Right cardiac atrium (tissue), 5 donors: ENCODE measurements around the gene CENPO. TPM values are rescaled to one million over a fixed set of nuclear protein-coding genes. Genes with fewer than 3 reads are reported as not detected.

Source experiments
- ATAC-seq, 2 donors: fragments of 200-7000 bp; cut with Tn5 transposase; one replicate each; pipeline versions ENCODE4 v1.8.0 to v1.9.1; 2020; ENCODE audit warnings: moderate library complexity in 2 of 2, mild to moderate bottlenecking in 1 of 2
- DNase-seq, 3 donors: peaks; one replicate each; pipeline ENCODE4 v3.0.0-alpha.2; 2020
- H3K27ac ChIP-seq: one replicate; pipeline ENCODE4 v1.5.1; 2013; ENCODE audit warnings: mild to moderate bottlenecking, low read length, control low read depth, moderate library complexity
- H3K27me3 ChIP-seq: one replicate; pipeline ENCODE4 v1.6.1; 2013; ENCODE audit not compliant: control insufficient read depth, insufficient read depth
- H3K4me1 ChIP-seq: one replicate; pipeline ENCODE4 v1.6.1; 2013; ENCODE audit warnings: low read length; ENCODE audit not compliant: control insufficient read depth, insufficient read depth
- H3K4me3 ChIP-seq: one replicate; pipeline ENCODE4 v1.5.1; 2013; ENCODE audit warnings: low read length, control low read depth
- H3K9me3 ChIP-seq: one replicate; pipeline ENCODE4 v1.6.1; 2013; ENCODE audit warnings: low read length; ENCODE audit not compliant: control insufficient read depth
- WGBS: extraction: QIAGEN DNeasy Blood & Tissue Kit; methylation state at CpG from one replicate; pipeline ENCODE4 v1.1.7; 2013; 5-methylcytosine and 5-hydroxymethylcytosine counted together
- intact Hi-C, 4 donors: fragments of 100-400 bp; cut with DNase I; formaldehyde crosslinking; loops; one replicate each; pipeline versions ENCODE4 v1.11.0 to v1.14.0; 2022 to 2023
- polyA plus RNA-seq: library from polyadenylated mRNA; stranded (reverse); fragments of 200-250 nt; gene quantifications from one replicate; pipeline ENCODE4 v1.2.3, GENCODE V29; 2013
- total RNA-seq, 4 donors: library from RNA; stranded (reverse); fragmentation: NEBNext Ultra II Directional; extraction: Animal tissue kit (Norgen Biotek cat#: 25700); gene quantifications; one replicate each; pipeline ENCODE4 v1.2.1, GENCODE V29; 2021
- donor health status: healthy with polysubstance abuse.
- donor health status: DM: no; HTN: yes; CAD: no.
- donor health status: DM: no; HTN: no; CAD: no.
- donor health status: DM: no; HTN: yes; CAD: no; lungs with severe emphysema.
- donor health status: DM: yes; HTN: yes; CAD: no.

The CENPO gene
- total and polyA plus RNA-seq, 5 donors: 1.6 to 4.5 (median 3.1) TPM

- intact Hi-C loops: no loop called here
- WGBS: 83% methylated on average over 3 of the region's 3 CpGs
- H3K27me3 ChIP-seq: no peaks in the 10 kb centered on the region
- no peak for ATAC-seq
- H3K27ac ChIP-seq: no peak overlapping the region
- no peak overlapping the region for H3K4me3 ChIP-seq
- no peak for DNase-seq
- H3K9me3 ChIP-seq: no peaks in the 10 kb centered on the region
- H3K4me1 ChIP-seq: peaks cover 10% of the 10 kb centered on the region
Observed at GRCh38 chr2:24853996-24854395, 60.8 kb downstream of the CENPO start.

- peak in 2 of 3 donors; percentile 49 to 68 for DNase-seq
Observed at GRCh38 chr2:24855022-24855622, 61.9 kb downstream of the CENPO start.

GRCh38 chr2:24855726-24856125 lies 62.5 kb downstream of the CENPO start:
- Histone ChIP-seq H3K4me1 (peaks cover 7% of the 10 kb centered on the region), H3K4me3 (no peak overlapping the region), H3K27ac (peak overlapping the region; percentile 65), H3K9me3 (no peaks in the 10 kb centered on the region), H3K27me3 (no peaks in the 10 kb centered on the region)
- WGBS: 58% methylated on average over 4 of the region's 4 CpGs
- ATAC-seq: peak; percentile 73 to 86
- intact Hi-C loops: no loop called here
- DNase-seq: peak; percentile 77 to 88 (median 86)

More at GRCh38 chr2:24855022-24855622, 61.9 kb downstream of the CENPO start:
- H3K27me3 ChIP-seq: no peaks in the 10 kb centered on the region
- peak; percentile 47 to 60 for ATAC-seq
- 61% methylated on average over 8 of the region's 8 CpGs for WGBS
- no peaks in the 10 kb centered on the region for H3K9me3 ChIP-seq
- peaks cover 10% of the 10 kb centered on the region for H3K4me1 ChIP-seq
- H3K4me3 ChIP-seq: no peak overlapping the region
- intact Hi-C loops: no loop called here
- H3K27ac ChIP-seq: peak overlapping the region; percentile 65

- WGBS: 74% methylated on average over 5 of the region's 5 CpGs
Observed at GRCh38 chr2:24856791-24857211, 63.6 kb downstream of the CENPO start.

GRCh38 chr2:24857746-24858145 lies 64.5 kb downstream of the CENPO start:
- WGBS: 95% methylated on average over 6 of the region's 6 CpGs
- ATAC-seq (no peak), DNase-seq (no peak)
- Histone ChIP-seq H3K9me3 (no peaks in the 10 kb centered on the region), H3K4me1 (peaks cover 7% of the 10 kb centered on the region), H3K27ac (no peak overlapping the region), H3K4me3 (no peak overlapping the region), H3K27me3 (no peaks in the 10 kb centered on the region)
- intact Hi-C loops: no loop called here

More at GRCh38 chr2:24856791-24857211, 63.6 kb downstream of the CENPO start:
- H3K27ac ChIP-seq: peak overlapping the region; percentile 65
- ATAC-seq (peak; percentile 36 to 40), DNase-seq (peak in 2 of 3 donors; percentile 50 to 68)
- no peak overlapping the region for H3K4me3 ChIP-seq
- H3K27me3 ChIP-seq: no peaks in the 10 kb centered on the region
- H3K4me1 ChIP-seq: peaks cover 7% of the 10 kb centered on the region
- H3K9me3 ChIP-seq: no peaks in the 10 kb centered on the region
- intact Hi-C loops: no loop called here

- H3K27me3 ChIP-seq: no peaks in the 10 kb centered on the region
- peaks cover 7% of the 10 kb centered on the region for H3K4me1 ChIP-seq
- intact Hi-C loops: no loop called here
- 90% methylated on average over 13 of the region's 13 CpGs for WGBS
- no peak overlapping the region for H3K4me3 ChIP-seq
- no peak for ATAC-seq
- no peak overlapping the region for H3K27ac ChIP-seq
- DNase-seq: no peak
- H3K9me3 ChIP-seq: no peaks in the 10 kb centered on the region
Observed at GRCh38 chr2:24858996-24859395, 65.8 kb downstream of the CENPO start.

- intact Hi-C loops: no loop called here
- Histone ChIP-seq H3K4me1 (peaks cover 7% of the 10 kb centered on the region), H3K27ac (no peak overlapping the region), H3K27me3 (no peaks in the 10 kb centered on the region), H3K9me3 (no peaks in the 10 kb centered on the region), H3K4me3 (no peak overlapping the region)
- ATAC-seq: no peak
- no peak for DNase-seq
- 95% methylated on average over 15 of the region's 15 CpGs for WGBS
Observed at GRCh38 chr2:24859968-24860600, 66.9 kb downstream of the CENPO start.

- Histone ChIP-seq H3K9me3 (no peaks in the 10 kb centered on the region), H3K27me3 (no peaks in the 10 kb centered on the region), H3K4me3 (no peak overlapping the region), H3K4me1 (peaks cover 7% of the 10 kb centered on the region), H3K27ac (no peak overlapping the region)
- no peak for DNase-seq
- intact Hi-C loops: no loop called here
- ATAC-seq: no peak
- WGBS: 95% methylated on average over 7 of the region's 7 CpGs
Observed at GRCh38 chr2:24860631-24861030, 67.4 kb downstream of the CENPO start.

GRCh38 chr2:24861500-24861899 lies 68.3 kb downstream of the CENPO start:
- Histone ChIP-seq H3K27me3 (no peaks in the 10 kb centered on the region), H3K9me3 (no peaks in the 10 kb centered on the region), H3K4me1 (peaks cover 2% of the 10 kb centered on the region), H3K27ac (no peak overlapping the region), H3K4me3 (no peak overlapping the region)
- intact Hi-C loops: no loop called here
- peak; percentile 79 to 80 (median 80) for DNase-seq
- 66% methylated on average over 11 of the region's 11 CpGs for WGBS
- ATAC-seq: peak; percentile 72 to 88

GRCh38 chr2:24863641-24864040 lies 70.4 kb downstream of the CENPO start:
- Histone ChIP-seq H3K27ac (no peak overlapping the region), H3K27me3 (no peaks in the 10 kb centered on the region), H3K4me3 (no peak overlapping the region), H3K4me1 (no peaks in the 10 kb centered on the region), H3K9me3 (no peaks in the 10 kb centered on the region)
- intact Hi-C loops: no loop called here
- WGBS: 65% methylated on average over 3 of the region's 3 CpGs
- DNase-seq: no peak
- peak; percentile 35 to 47 for ATAC-seq

GRCh38 chr2:24866946-24867345 lies 73.7 kb downstream of the CENPO start:
- WGBS: 94% methylated on average over 6 of the region's 6 CpGs
- Histone ChIP-seq H3K27ac (no peak overlapping the region), H3K4me1 (no peaks in the 10 kb centered on the region), H3K4me3 (no peak overlapping the region), H3K9me3 (no peaks in the 10 kb centered on the region), H3K27me3 (no peaks in the 10 kb centered on the region)
- ATAC-seq (no peak), DNase-seq (no peak)
- intact Hi-C loops: no loop called here
